ENCODE data around the gene ISY1.
"Not testable (repeated sequence)": the region's sequence is repeated elsewhere in the genome, so short reads cannot be mapped to it uniquely, and the experiment has no call there.

ISY1 gene

DNA sequence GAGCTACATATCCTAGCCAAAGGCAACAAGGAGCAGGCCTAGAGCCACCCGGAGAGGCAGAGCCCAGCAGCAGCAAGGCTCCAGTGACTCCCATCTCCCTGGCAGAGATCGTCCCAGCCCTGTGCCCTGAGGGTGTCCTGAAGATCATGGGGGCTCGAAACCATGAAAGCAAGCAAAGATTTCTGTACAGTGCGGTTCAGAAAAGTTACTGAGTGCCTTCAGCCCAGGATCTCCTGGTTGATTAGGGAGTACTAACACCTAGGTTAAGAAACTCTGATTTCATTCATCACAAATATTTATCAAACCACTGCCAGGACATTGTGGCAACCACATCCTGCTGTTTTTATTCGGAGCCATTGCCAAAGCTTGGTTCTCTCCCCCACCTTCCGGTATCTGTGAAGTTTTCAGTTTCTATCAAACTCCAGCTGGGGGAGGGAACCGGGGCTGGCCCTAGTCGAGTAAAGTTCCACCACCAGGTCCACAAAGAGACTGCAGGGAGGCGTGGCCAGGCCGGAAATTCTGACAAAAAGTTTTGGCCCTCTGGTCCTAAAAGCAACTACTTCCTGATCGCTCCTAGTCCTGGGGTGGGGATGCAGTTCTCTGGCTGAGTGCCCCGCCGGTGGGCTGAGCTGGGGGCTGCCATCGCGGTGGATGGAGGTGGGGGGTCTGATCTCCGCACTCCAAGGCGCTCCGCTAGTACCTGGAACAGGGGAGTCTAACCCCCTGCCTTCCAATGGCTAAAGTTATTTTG is 40.4 kb downstream of the ISY1 start:
- DNase-seq, result peak; percentile 96 to 98

DNA sequence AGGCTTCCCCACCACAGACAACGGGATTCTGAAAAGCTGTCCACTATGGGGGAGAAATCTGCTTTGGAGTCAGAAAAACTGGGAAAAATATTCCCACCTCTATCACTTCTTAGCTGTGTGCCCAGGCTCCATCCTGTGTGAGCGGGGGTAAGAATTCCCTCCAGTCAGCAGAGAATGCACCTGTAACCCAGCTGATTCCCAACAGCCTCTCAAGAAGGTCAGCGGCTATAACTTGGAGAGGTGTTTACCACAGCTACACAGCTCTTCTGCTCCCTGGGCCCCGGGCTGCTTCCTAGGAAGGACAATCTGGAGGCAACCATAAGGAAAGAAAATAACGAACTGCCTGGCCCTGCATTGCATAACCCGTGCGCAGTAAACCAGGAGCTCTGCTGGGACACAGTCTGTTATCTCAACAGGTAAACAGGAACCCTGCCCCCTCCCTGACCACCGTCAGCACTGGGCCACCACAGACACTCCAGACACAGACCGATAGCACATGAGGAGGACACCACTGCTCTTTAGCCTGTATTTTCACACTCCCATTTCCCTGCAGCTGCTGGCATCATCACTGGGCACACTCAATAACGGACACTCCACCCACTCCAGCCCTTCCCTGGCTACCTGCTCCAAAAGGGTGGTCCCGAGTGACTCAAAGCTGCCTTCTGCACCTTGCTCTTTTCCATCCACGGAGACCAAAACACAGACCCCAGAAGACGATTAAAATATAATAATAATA is 41.3 kb downstream of the ISY1 start:
- DNase-seq, result no peak

DNA sequence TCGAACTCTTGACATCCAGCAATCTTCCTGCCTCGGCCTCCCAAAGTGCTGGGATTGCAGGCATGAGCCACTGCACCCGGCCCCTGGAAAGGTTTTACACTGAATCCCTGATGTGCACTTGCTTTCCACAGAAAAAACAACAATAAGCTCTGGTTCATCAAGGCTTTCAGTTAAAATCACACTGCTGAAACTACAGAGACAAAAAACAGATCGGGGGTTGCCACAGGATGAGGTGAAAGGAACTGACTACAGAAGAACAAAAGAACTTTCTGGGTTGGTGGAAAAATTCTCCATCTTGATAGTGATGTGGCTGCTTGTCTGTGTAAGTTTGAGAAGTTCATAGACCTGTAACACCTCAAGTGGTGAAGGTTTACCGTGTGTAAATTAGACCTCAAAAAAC is 42.1 kb downstream of the ISY1 start:
- DNase-seq, result no peak

DNA sequence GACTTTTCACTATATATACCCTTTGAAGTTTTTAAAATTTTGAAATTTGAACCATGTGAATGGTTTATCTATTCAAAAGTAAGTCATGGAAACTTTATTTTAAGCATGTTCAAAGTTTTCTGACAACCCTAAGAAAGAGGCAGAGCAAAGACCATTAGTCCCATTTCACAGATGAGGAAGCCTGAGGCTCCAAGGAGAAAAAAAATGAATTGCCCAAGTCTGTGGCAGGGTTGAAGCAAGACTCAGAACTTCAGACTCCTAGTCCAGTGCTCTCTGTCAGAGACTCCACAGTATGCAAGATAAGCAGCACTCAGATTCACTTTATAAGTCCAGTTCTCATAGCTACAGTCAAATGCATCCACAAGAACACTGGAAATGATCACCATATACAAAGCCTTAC is 43.7 kb downstream of the ISY1 start:
- no peak for DNase-seq

DNA sequence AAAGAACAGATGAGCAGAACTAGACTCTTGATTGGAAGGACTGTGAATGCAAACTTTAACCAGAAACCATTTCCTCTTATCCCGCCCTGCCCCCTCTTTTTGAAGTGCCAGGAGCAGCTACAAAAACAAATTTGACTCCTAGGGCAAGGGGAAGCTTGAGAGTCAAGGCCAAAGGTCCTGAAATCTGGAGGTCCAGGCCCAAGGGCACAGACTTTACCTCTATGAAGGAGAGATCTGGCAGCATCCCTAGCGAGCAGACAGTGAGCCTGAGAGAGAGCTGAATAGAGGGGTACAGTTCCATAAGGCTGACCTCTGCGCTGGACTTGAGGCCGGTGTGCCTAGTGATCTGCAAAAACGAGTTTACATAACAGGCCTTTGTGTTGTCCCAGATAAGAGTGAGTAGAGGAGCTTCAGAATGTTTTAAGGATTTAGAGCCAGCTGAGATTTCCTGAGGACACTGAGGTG is 44.3 kb downstream of the ISY1 start:
- peak; percentile 54 to 57 for DNase-seq

DNA sequence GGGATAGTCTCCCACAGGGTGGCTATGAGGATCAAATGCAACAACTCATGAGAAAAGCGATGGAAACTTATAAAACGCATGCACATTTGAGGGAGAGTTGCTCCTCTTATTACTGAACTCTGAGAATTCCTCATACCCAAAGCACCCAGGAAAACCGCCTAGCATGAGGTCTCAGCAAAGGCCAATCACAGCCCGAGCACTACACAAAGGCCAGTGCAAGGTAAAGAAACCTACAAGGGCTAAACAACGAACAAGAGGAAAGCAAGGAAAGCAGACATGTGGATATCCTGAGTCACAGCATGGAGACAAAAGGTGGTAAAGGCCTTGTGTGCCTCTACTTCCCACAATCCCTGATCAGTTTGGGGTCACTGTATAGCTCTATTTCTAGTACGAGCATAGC is 46.4 kb downstream of the ISY1 start:
- no peak for DNase-seq

DNA sequence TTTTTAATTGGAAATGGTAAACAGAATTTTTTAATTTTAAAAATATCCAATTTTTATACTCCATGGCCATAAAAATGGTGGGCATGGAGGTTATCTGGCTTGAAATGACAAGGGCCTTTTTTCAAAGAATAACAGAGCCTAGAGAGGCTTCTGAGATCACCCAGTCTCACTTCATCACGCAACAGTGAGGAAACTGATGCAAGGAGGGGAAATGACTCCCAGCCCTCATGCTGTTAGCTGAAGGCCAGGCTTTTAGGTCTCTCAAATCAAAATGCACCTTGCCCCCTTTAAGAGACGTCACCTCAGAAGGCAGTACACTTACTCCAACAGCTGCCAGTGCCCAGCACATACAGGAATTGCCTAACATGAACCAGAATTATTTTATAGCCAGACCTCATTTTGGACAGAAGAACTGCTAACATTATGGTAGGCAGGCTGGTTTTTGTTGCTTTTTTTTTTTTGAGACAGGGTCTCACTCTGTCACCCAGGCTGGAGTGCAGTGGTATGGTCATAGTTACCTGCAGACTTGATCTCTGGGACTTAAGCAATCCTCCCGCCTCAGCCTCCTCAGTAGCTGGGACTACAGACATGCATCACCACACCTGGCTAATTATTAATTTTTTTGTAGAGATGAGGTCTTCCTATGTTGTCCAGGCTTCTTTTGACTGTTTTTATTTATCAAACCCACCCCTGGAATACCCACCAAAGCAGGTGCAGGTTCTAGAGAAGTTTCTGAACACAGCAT is 48.4 kb downstream of the ISY1 start:
- peak; percentile 91 to 92 for DNase-seq

DNA sequence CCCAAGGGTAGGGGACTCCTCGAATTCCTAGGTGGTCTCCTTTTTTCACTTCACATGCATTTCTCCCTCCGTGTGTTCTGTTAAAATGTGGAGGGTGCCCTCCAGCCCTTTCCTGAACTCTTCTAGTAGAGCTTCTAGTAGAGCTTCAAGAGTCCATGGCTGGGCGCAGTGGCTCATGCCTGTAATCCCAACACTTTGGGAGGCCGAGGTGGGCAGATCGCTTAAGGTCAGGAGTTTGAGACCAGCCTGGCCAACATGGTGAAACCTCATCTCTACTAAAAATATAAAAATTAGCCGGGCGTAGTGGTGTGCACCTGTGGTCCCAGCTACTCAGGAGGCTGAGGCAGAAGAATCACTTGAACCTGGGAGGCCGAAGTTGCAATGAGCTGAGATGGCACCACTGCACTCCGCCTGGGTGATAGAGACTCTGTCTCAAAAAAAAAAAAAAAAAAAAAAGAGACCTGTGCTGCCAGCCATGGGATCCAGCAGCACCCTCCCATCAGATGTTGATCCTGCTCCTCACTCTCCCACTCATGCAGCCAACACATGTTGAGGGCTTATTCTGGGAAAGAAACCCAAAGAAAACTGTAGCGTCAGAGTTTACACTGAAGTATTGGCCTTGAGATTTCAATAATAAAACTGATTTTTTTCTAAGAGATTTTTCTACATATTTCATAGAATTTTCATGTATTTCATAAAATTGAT is 49.6 kb downstream of the ISY1 start:
- not testable (repeated sequence) for DNase-seq

DNA sequence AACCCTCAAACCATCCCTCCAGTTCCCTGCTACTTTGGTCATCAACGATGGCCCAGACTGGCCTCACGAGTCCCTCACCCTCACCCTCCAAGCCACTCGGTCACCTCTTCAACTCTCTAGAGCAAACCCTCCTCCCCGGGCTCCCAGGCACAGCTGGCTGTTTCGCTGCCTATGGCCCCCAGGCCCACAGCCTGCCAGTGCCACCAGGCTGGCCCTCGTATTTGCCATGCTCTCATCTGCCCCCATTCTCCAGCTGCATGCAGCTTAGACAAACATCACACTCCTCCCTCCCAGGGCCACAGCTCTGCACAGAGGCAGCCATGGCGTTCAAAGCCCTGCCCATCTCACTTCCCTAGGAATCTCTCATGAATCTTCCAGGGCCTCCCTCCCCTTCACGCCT is 53.1 kb downstream of the ISY1 start:
- no peak for DNase-seq

DNA sequence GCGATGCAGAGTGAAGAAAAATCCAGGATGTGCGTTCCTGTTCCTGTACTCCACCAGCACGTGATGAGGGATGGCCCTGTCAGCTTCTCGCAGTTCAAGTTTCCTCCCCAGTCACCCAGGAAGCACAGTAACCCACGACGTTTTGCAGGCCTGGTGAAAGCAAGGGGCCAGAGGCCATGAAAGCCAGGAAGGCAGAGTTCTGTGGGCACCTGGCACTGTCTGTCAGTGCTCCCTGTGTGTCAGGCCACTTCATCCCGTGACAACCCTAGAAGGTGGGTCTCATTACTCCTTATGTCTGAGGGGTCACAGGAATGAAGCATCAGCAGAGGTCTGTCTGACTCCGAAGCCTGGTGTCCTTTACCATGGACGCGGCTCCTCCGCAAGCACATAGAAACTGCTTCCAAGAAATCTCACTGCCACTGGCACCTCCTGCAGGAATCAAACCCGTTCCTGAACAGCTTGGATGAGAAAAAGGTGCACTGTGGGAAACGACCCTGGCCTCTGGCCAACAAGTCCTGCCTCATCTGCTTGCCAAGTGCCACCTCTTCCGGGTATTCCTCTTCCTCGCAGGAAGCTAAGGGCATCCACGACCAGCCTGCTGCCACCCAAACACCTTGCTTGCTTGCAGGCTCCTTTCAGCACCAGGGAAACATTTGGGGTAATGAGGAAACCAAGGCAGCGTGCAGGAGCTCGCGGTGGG is 53.8 kb downstream of the ISY1 start:
- no peak for DNase-seq

DNA sequence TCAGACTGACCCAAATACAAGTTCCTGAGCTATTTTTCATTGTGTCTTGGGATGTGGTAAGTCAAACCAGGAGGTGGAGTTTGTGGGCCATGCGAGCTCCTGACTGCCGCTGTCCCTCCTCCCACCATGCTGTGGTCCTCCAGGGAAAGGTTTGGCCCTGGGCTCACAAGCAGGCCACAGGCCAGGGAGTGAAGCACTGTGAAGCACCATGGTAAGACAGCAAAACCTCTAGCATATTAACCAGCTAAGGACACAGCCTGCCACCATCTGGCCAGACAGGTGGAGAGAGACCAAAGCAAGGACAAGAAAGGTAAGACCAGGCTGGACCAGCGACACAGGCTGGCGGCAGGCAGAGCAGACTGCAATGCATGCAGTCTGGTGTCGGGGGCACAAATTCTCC is 54.5 kb downstream of the ISY1 start:
- DNase-seq, result no peak

DNA sequence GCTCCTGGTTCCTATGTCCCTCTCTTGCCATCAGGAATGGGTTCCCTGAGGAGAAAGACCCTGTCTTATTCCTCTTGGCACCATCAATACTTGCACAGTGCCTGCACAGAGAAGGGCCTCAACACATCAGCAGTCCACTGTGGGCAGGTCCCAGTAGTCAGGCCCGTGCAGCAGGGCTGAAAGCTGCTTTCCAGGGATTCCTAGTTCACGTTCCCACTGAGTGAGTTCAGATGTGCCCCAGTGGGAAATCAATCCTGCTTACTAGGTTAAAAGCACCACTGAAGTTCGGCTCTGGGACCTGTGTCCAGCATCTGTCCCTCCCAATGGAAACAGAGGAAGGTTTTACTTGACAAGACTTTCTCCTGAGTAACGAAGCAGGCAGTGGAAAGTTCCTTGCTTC is 55.0 kb downstream of the ISY1 start:
- no peak for DNase-seq

DNA sequence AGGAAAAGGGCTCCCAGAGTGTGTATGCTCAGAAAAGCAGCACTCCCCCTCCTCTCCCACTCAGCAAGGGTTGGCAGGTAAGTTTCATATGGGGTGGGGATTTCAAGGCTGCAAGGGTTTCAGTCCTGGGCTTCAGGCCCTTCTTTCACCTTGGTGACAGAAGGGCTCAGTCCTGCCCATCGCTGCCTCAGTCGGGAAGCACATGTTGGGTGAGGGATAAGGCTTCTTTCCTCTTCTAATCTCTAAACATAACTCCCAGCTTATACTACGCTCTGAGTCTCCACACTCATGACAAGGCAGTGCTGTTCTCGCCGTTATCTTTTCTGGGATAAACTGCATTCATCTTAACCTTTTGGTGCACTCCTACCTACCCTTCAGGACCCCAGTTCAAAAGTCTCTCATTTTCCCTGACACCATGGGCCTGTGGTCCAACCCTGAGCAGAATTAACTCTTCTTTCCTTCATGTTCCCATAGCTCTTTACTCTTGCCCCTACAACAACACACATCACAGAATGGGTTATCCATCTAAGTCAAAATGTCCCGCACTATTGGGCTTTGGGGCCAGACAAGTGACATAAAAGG is 56.3 kb downstream of the ISY1 start:
- no peak for DNase-seq

DNA sequence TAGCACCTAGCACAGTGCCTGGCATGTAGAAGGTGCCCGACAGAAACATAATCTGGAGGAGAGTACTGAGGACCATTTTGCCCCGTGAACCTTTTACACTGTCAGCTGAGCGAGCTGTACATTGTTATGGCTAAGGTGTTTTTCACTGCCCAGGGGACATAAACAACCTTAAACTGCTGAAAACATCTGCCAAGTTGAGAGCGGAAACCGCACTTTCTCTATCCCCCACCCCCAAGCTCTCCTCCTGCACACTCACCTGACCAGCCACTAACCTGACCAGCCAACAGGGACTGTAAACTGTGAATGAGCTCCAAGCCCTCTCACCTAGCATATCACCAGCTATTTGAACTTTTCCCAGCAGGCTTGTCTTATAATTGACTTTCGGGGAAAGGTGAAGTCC is 56.8 kb downstream of the ISY1 start:
- no peak for DNase-seq

DNA sequence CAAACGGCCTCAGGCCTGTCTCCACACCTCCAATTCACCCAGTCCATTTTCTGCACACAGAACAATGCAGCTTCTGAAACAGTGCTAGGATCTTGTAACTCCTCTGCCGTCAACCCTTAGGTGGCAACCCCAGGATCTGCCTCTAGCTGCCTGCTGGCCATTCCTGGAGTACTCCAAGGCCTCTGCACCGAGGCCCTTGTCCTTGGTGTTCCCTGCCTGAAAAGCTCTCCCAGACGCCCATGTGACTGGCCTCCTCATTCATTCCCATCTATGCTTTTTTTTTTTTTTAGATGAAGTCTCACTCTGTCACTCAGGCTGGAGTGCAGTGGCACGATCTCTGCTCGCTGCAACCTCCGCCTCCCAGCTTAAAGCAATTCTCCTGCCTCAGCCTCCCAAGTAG is 57.6 kb downstream of the ISY1 start:
- DNase-seq, result no peak

DNA sequence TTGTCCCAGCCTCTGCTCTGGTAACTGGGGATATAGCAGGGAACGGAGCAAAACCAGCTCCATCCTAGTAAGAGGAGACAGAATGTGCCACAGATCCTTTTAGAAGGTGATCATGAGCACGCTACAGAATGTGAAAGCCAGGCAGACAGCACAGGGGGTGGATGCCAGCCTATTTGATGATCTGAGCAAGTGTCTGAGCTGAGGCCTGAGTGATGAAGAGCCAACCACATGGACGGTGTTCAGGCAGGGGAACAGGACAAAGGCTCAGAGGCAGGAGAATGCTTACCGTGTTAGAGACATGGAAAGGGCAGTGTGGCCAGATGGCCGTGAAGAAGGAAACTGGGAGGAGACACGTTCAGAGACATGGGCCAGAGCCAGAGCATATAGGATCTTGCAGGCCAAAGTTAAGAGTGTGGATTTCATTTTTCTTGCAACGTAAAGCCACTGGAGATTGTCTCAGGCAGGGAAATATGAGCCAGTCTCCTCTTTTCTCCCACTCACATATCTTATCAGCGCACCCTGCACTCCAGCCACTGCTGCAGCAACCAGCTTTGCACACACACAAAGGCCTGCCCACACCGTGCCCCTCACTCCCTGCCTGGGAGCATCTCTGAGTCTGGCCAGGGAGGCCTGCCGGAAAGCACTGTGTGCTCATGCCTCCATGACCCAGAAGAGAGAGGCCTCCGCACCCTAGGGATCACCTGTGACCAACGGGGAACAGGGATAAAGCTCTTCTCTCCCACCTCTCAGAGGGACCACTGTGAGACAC is 59.3 kb downstream of the ISY1 start:
- DNase-seq, result no peak

DNA sequence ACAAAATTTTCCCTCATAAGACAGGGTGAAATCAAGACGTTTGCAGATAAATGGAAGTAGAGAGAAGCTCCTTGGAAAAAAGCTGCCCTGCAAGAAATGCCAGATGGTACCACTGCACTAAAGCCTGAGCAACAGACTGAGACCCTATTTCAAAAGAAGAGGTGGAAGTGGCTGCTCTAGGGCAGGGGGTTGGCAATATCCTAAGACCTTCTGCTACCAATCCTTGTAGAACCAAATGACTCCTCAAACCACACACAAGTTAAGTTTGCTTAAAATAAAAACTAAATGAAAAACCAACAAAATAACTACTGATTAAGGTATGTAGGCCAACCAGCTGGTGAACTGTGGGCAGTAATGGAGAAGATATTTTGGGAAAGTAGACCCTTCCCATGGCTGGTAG is 60.6 kb downstream of the ISY1 start:
- no peak for DNase-seq

DNA sequence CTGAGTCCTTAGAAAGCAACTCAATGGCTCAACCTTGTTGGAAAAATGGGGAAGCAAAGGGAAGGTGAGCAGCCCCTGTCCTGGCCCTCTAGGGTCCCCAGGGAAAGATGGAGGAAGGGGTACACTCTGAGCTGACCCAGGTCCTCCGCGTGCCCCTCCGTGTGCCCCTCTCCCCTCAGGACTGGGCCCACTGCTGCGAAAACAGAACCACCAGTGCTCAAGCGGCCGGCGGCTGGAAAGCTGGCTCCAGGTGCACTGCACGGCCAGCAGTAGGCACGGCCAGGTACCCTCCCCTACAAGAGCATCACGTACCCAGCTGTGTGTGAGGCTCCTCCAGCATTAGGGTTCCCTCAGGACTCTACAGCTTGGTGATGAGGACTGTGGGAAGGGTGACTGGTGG is 65.6 kb downstream of the ISY1 start:
- no peak for DNase-seq

DNA sequence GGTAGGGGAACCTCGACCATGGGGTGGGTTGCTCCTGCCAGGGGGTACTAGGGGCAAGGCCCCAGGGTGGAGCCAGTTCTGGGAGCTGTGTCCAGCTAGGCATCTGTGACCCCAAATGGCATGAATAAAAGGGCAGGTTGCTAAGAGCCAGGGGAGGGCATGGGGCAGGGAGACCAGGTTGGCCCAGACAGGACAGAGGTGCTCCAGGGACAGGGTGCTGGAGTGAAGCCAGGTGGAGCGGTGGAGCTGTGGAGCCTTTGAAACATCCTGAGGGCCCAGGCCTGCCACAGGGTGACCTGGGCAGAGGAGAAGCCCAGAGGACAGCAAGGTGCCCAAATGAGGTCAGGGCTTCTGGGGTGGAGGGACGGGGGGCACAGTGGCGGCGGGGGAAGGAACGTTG is 72.6 kb downstream of the ISY1 start:
- DNase-seq, result not testable (repeated sequence)

DNA sequence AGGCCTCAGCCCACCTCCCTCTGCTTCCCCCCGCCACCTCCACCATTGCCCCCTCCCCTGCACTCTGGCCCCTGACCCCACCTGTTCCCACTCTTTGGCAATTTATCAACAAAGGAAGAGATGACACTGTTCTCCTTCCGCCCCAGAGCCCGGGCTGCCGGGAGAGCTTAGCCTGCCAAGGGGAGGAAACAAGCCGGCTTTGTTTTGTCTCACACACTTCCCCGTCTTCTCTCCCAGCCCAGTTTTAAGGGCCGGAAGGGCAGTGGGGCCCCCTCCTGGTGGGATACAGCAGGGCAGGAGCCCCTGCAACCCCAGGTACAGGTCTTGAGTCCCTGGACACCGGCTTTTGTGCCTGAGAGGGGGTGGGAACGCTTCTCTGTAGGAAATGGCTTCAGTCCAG is 73.0 kb downstream of the ISY1 start:
- DNase-seq, result not testable (repeated sequence)

DNA sequence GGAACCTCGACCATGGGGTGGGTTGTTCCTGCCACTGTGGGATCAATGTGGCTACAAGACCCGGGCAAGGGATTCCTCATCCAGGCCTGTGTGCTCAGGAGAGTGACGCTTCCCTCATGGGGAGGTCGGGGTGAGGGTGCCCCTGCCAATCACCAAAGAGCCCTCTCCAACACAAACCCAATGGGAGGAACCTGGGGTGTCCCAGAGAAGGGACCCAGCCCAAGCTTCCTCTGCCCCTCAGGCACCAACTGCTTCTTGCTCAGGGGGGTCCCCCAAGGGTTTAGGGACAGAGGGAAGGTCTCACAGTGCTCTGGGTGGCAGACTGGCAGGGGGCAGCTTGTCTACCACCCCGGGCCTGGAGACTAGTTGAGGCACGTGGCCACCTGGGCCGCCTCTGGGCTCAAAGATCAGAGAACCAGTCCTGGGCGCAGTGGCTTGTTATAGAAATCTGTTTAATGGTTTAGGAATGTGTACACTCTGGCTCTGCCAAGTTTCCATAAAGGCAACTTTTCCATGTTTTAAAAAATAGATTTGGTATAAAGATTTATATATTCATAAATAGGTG is 73.6 kb downstream of the ISY1 start:
- no peak for DNase-seq

Measured in inflammatory macrophage (primary cell).